HEK293 (cell line): Measurements from ENCODE around the gene UBE3B.

Source experiments
- CTCF ChIA-PET: fragments of 350-600 bp; formaldehyde crosslinking; extraction: SDS; loops from one replicate; lab custom pipeline; 2021; ENCODE audit warnings: antibody characterized with exemption; lab: Yijun Ruan, JAX
- POLR2A ChIA-PET: fragments of 300-600 bp; formaldehyde crosslinking; extraction: SDS; loops from one replicate; lab custom pipeline; 2020; ENCODE audit warnings: antibody characterized with exemption, inconsistent platforms; lab: Yijun Ruan, JAX
- H3K27ac ChIP-seq: fragments of 200-500 bp; sonication (Bioruptor generic); 2 replicates; pipeline ENCODE4 v1.5.1; 2014; ENCODE audit warnings: low read depth, low read length, control low read depth, inconsistent platforms; ENCODE audit errors: extremely low read depth
- H3K36me3 ChIP-seq, 2 experiments: fragments of 200-500 bp in 1 of 2; sonication (Bioruptor generic) in 1 of 2; 1 replicate in 1 of 2; 2 replicates in 1 of 2; pipeline ENCODE4 v1.5.1; 2014 to 2017; ENCODE audit warnings: inconsistent platforms in 2 of 2, low read length in 2 of 2; ENCODE audit not compliant: control insufficient read depth in 2 of 2, insufficient read depth in 1 of 2
- H3K4me1 ChIP-seq: fragments of 200-500 bp; sonication (Bioruptor generic); 2 replicates; pipeline ENCODE4 v1.5.1; 2014; ENCODE audit warnings: mild to moderate bottlenecking, low read length, inconsistent platforms; ENCODE audit not compliant: control insufficient read depth, insufficient read depth
- H3K4me3 ChIP-seq: 2 replicates; pipeline ENCODE4 v1.5.1; 2011; ENCODE audit warnings: low read depth, mild to moderate bottlenecking, control low read depth, low read length, moderate library complexity
- H3K9me3 ChIP-seq: fragments of 200-500 bp; sonication (Bioruptor generic); 2 replicates; pipeline ENCODE4 v1.5.1; 2014; ENCODE audit warnings: low read depth, low read length, inconsistent platforms; ENCODE audit not compliant: control insufficient read depth, insufficient read depth
- EGR2 ChIP-seq: fragments of 450-650 bp; formaldehyde crosslinking; IDR thresholded peaks from 2 replicates; pipeline ENCODE4 v1.5.1; 2016; ENCODE audit warnings: low read depth, missing biosample characterization, missing genetic modification characterization
- GLI2 ChIP-seq: fragments of 450-650 bp; formaldehyde crosslinking; IDR thresholded peaks from 2 replicates; pipeline ENCODE4; 2017; ENCODE audit warnings: missing biosample characterization, missing genetic modification characterization, low read depth, borderline replicate concordance
- ZBTB8A ChIP-seq: fragments of 450-650 bp; formaldehyde crosslinking; IDR thresholded peaks from 2 replicates; pipeline ENCODE4 v1.5.1; 2016; ENCODE audit warnings: missing biosample characterization, missing genetic modification characterization
- ZFP3 ChIP-seq: fragments of 450-650 bp; formaldehyde crosslinking; IDR thresholded peaks from 2 replicates; pipeline ENCODE4 v1.5.1; 2016; ENCODE audit warnings: low read depth, missing biosample characterization, missing genetic modification characterization
- ZNF157 ChIP-seq: fragments of 450-650 bp; formaldehyde crosslinking; IDR thresholded peaks from 2 replicates; pipeline ENCODE4 v1.5.1; 2016; ENCODE audit warnings: missing biosample characterization, missing genetic modification characterization
- ZNF521 ChIP-seq: fragments of 450-650 bp; formaldehyde crosslinking; IDR thresholded peaks from 2 replicates; pipeline ENCODE4 v1.5.1; 2017; ENCODE audit warnings: missing biosample characterization, mild to moderate bottlenecking, missing genetic modification characterization
- ZNF548 ChIP-seq: fragments of 450-650 bp; formaldehyde crosslinking; IDR thresholded peaks from 2 replicates; pipeline ENCODE4 v1.5.1; 2016; ENCODE audit warnings: missing biosample characterization, missing genetic modification characterization
- ZNF571 ChIP-seq: fragments of 450-650 bp; formaldehyde crosslinking; IDR thresholded peaks from 2 replicates; pipeline ENCODE4 v1.5.0; 2017; ENCODE audit warnings: missing biosample characterization, missing genetic modification characterization
- ZNF623 ChIP-seq: fragments of 450-650 bp; formaldehyde crosslinking; IDR thresholded peaks from 2 replicates; pipeline ENCODE4 v1.5.1; 2016; ENCODE audit warnings: missing biosample characterization, missing genetic modification characterization
- ZNF626 ChIP-seq: fragments of 450-650 bp; sonication (Bioruptor Pico); formaldehyde crosslinking; IDR thresholded peaks from 2 replicates; pipeline ENCODE4 v1.5.1; 2018; ENCODE audit warnings: missing biosample characterization, missing genetic modification characterization, inconsistent platforms
- ZNF629 ChIP-seq: fragments of 450-650 bp; formaldehyde crosslinking; IDR thresholded peaks from 2 replicates; pipeline ENCODE4 v1.5.1; 2017; ENCODE audit warnings: missing biosample characterization, missing genetic modification characterization
- ZNF660 ChIP-seq: fragments of 450-650 bp; IDR thresholded peaks from 2 replicates; pipeline ENCODE4 v1.5.1; 2018; ENCODE audit warnings: missing biosample characterization, mild to moderate bottlenecking, missing genetic modification characterization
- ZNF707 ChIP-seq: fragments of 450-650 bp; formaldehyde crosslinking; IDR thresholded peaks from 2 replicates; pipeline ENCODE4 v1.5.1; 2016; ENCODE audit warnings: missing biosample characterization, missing genetic modification characterization
- ZNF791 ChIP-seq: fragments of 450-650 bp; formaldehyde crosslinking; IDR thresholded peaks from 2 replicates; pipeline ENCODE4 v1.5.1; 2016; ENCODE audit warnings: missing biosample characterization, missing genetic modification characterization
- TF ChIP-seq, protein P1 (sequence below): fragments of 450-650 bp; formaldehyde crosslinking; IDR thresholded peaks from 2 replicates; pipeline ENCODE4 v1.5.1; 2016; ENCODE audit warnings: missing biosample characterization, missing genetic modification characterization, borderline replicate concordance
- TF ChIP-seq, protein P2 (sequence below): fragments of 450-650 bp; formaldehyde crosslinking; IDR thresholded peaks from 2 replicates; pipeline ENCODE4 v1.5.1; 2016; ENCODE audit warnings: missing biosample characterization, missing genetic modification characterization
- TF ChIP-seq, protein P3 (sequence below): fragments of 450-650 bp; formaldehyde crosslinking; IDR thresholded peaks from 2 replicates; pipeline ENCODE4 v1.5.1; 2016; ENCODE audit warnings: missing biosample characterization, missing genetic modification characterization
- TF ChIP-seq, protein P4 (sequence below): fragments of 450-650 bp; formaldehyde crosslinking; IDR thresholded peaks from 2 replicates; pipeline ENCODE4 v1.5.1; 2016; ENCODE audit warnings: missing biosample characterization, missing genetic modification characterization
- TF ChIP-seq, protein P5 (sequence below): fragments of 450-650 bp; formaldehyde crosslinking; IDR thresholded peaks from 2 replicates; pipeline ENCODE4 v1.5.1; 2016; ENCODE audit warnings: missing biosample characterization, missing genetic modification characterization
- TF ChIP-seq, protein P6 (sequence below): fragments of 450-650 bp; formaldehyde crosslinking; IDR thresholded peaks from 2 replicates; pipeline ENCODE4 v1.5.1; 2016; ENCODE audit warnings: missing biosample characterization, missing genetic modification characterization

Gene UBE3B

DNA sequence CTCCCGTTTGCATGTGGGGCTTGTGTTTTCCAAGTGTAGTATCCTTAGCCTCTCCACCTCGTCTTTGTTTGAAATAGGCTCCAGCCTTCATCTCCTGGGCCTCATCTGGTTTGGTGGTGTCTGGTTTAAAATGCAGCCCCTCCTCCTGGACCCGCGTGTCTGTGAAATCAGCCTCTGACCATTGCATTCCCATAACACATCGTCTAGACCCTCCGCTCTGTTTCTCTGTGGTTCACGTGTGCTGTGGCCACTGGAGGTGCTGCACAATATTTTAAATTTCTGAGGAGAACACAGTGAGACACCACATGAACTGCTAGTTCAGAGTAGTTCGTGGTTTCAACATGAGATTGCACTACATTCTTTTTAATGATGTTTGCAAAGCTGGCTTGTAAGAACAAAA is 35.6 kb downstream of the UBE3B start:
- CTCF ChIA-PET = interaction anchor here (1.1 kb wide), 1 partner anchor 81 kb away, joined by 3 read pairs; no protein-coding TSS in a partner anchor
- H3K4me3 ChIP-seq = no peak overlapping the region
- peaks cover 11 to 80% of the 10 kb centered on the region in 2 experiments for H3K36me3 ChIP-seq
- H3K4me1 ChIP-seq = no peaks in the 10 kb centered on the region
- TF ChIP-seq ZBTB8A (tag by site-specific recombination) (no peak), ZNF623 (tag by site-specific recombination) (no peak)
- TF ChIP-seq, protein P1, sequence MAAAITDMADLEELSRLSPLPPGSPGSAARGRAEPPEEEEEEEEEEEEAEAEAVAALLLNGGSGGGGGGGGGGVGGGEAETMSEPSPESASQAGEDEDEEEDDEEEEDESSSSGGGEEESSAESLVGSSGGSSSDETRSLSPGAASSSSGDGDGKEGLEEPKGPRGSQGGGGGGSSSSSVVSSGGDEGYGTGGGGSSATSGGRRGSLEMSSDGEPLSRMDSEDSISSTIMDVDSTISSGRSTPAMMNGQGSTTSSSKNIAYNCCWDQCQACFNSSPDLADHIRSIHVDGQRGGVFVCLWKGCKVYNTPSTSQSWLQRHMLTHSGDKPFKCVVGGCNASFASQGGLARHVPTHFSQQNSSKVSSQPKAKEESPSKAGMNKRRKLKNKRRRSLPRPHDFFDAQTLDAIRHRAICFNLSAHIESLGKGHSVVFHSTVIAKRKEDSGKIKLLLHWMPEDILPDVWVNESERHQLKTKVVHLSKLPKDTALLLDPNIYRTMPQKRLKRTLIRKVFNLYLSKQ = no peak
- TF ChIP-seq, protein P2, sequence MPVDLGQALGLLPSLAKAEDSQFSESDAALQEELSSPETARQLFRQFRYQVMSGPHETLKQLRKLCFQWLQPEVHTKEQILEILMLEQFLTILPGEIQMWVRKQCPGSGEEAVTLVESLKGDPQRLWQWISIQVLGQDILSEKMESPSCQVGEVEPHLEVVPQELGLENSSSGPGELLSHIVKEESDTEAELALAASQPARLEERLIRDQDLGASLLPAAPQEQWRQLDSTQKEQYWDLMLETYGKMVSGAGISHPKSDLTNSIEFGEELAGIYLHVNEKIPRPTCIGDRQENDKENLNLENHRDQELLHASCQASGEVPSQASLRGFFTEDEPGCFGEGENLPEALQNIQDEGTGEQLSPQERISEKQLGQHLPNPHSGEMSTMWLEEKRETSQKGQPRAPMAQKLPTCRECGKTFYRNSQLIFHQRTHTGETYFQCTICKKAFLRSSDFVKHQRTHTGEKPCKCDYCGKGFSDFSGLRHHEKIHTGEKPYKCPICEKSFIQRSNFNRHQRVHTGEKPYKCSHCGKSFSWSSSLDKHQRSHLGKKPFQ (tag by site-specific recombination) = no peak
- TF ChIP-seq, protein P3, sequence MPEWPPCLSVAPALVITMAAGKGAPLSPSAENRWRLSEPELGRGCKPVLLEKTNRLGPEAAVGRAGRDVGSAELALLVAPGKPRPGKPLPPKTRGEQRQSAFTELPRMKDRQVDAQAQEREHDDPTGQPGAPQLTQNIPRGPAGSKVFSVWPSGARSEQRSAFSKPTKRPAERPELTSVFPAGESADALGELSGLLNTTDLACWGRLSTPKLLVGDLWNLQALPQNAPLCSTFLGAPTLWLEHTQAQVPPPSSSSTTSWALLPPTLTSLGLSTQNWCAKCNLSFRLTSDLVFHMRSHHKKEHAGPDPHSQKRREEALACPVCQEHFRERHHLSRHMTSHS (tag by site-specific recombination) = no peak
- POLR2A ChIA-PET = no interaction called here
- no peaks in the 10 kb centered on the region for H3K9me3 ChIP-seq
- H3K27ac ChIP-seq = no peak overlapping the region

DNA sequence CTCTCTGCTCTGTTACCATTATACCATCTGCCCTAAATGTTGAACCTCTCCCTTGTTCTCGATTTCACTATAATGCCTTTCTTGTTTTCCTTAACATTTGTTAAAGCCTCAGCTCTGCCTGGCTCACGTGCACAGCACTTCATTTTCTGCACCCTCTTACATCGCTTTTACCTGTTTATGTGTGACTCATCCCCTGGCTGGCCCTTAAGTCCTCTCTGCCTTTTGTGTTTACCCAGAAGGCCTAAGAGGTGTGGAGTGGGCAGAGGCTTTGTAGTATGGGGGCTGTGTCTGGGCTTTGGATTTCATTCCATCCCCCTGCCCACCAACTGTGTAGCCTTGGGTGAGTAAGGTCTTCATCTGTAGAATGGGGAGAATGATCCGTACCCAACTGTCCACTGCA is 36.5 kb downstream of the UBE3B start:
- POLR2A ChIA-PET = no interaction called here
- Histone ChIP-seq H3K27ac (no peak overlapping the region), H3K36me3 (peaks cover 11 to 77% of the 10 kb centered on the region in 2 experiments), H3K4me1 (no peaks in the 10 kb centered on the region), H3K9me3 (no peaks in the 10 kb centered on the region), H3K4me3 (no peak overlapping the region)
- TF ChIP-seq, protein P1 = no peak
- no peak for TF ChIP-seq ZNF571 (tag by site-specific recombination)
- TF ChIP-seq GLI2 (tag by site-specific recombination) = no peak
- TF ChIP-seq ZFP3 (tag by site-specific recombination) = no peak
- TF ChIP-seq ZNF626 (tag by site-specific recombination) = no peak
- TF ChIP-seq EGR2 = 0 out of 2 replicates have a peak, but pooled peaks have one; percentile 20
- CTCF ChIA-PET = interaction anchor here (0.8 kb wide), 1 partner anchor 81 kb away, joined by 4 read pairs; no protein-coding TSS in a partner anchor

DNA sequence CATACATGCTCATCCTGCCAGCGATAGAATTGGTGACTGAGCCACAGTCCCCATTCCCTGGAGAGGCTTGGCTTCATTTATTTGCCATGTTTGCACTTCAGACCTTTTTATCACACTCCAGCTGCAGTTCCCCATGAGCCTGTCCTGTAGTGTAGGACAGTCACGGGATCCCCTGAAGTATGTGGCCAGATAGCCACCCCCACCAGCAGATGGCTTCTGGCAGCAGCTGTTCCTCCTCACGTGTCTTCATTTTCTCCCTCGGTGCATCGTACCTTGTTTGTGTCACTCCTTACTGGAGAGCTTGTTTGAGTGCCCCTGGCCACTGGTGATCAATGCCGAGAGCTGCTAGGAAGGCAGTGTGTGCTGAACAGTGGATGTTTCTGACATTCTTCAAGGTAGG is 40.2 kb downstream of the UBE3B start:
- POLR2A ChIA-PET = interaction anchor here (0.5 kb wide), 1 partner anchor 162 kb away, joined by 3 read pairs; no protein-coding TSS in a partner anchor
- peaks cover 12 to 77% of the 10 kb centered on the region in 2 experiments; a peak in 2 of 3 replicates for H3K36me3 ChIP-seq
- TF ChIP-seq, protein P2 (tag by site-specific recombination) = no peak
- TF ChIP-seq ZNF707 (tag by site-specific recombination) = no peak
- TF ChIP-seq ZNF521 (tag by site-specific recombination) = no peak
- TF ChIP-seq, protein P4, sequence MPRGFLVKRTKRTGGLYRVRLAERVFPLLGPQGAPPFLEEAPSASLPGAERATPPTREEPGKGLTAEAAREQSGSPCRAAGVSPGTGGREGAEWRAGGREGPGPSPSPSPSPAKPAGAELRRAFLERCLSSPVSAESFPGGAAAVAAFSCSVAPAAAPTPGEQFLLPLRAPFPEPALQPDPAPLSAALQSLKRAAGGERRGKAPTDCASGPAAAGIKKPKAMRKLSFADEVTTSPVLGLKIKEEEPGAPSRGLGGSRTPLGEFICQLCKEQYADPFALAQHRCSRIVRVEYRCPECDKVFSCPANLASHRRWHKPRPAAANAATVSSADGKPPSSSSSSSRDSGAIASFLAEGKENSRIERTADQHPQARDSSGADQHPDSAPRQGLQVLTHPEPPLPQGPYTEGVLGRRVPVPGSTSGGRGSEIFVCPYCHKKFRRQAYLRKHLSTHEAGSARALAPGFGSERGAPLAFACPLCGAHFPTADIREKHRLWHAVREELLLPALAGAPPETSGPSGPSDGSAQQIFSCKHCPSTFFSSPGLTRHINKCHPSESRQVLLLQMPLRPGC (tag by site-specific recombination) = no peak
- no peak for TF ChIP-seq ZNF660 (tag by site-specific recombination)
- TF ChIP-seq ZNF629 (tag by site-specific recombination) = no peak
- TF ChIP-seq, protein P5, sequence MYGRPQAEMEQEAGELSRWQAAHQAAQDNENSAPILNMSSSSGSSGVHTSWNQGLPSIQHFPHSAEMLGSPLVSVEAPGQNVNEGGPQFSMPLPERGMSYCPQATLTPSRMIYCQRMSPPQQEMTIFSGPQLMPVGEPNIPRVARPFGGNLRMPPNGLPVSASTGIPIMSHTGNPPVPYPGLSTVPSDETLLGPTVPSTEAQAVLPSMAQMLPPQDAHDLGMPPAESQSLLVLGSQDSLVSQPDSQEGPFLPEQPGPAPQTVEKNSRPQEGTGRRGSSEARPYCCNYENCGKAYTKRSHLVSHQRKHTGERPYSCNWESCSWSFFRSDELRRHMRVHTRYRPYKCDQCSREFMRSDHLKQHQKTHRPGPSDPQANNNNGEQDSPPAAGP = no peak
- TF ChIP-seq ZNF157 (tag by site-specific recombination) = no peak
- TF ChIP-seq, protein P6, sequence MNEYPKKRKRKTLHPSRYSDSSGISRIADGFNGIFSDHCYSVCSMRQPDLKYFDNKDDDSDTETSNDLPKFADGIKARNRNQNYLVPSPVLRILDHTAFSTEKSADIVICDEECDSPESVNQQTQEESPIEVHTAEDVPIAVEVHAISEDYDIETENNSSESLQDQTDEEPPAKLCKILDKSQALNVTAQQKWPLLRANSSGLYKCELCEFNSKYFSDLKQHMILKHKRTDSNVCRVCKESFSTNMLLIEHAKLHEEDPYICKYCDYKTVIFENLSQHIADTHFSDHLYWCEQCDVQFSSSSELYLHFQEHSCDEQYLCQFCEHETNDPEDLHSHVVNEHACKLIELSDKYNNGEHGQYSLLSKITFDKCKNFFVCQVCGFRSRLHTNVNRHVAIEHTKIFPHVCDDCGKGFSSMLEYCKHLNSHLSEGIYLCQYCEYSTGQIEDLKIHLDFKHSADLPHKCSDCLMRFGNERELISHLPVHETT (tag by site-specific recombination) = no peak
- no peak for TF ChIP-seq ZNF791 (tag by site-specific recombination)
- no peak for TF ChIP-seq ZNF548 (tag by site-specific recombination)

More for the DNA sequence above, 40.2 kb downstream of the UBE3B start:
- Histone ChIP-seq H3K4me1 (no peaks in the 10 kb centered on the region), H3K4me3 (no peak overlapping the region), H3K9me3 (no peaks in the 10 kb centered on the region), H3K27ac (no peak overlapping the region)
- CTCF ChIA-PET = interaction anchor here (0.9 to 7.2 kb wide), 9 partner anchors 10 to 328 kb away, joined by 3 to 89 read pairs (median 4); no protein-coding TSS in a partner anchor
